ENCODE data around the gene LMTK2.

DNA sequence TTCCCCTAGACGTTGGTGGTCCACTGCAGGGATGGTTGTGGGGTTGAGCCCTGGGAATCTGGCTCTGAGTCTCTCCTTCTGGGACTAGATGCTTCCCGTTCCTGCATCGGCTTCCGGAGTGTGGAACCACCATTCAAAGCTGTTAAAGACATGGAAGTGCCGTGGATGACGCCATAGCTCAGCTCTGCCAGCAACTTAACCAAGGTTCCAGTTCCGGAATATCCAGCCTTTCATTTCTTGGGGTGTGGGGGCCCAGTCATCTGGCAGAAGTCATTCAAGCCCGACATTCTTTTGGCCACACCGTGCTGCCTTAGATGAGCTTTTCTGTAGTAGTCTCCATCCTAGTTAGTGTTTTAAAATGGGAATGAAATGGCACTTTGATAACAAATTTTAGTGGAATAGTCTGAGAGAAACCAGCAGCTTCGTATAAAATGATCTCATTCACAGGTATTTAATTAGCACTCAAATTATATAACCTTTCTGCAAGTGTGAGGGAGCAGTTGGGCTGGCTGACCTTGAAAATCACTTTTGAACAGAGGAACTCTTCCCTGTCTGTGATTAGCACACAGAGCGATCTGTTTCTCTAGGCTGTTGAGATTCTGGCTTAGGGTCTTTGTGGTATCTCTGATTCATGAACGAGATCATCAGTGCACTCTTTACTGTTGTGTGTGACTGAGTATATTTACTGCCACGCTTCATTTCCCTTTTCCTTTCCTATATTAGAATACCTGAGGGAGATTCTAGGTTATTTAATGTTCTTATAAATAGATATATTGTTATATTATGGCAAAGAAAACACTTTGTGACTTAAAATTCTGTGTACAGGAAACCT is 19.9 kb downstream of the LMTK2 start:
- TF ChIP-seq EZH2phosphoT487 (IDR thresholded peaks at IDR 0.05; ENCODE audit: insufficient read depth, low read depth) (no peak), EZH2 (IDR thresholded peaks at IDR 0.05; ENCODE audit: insufficient read depth, poor library complexity, severe bottlenecking) (no peak)
